ENCODE results near the gene HAND1.
A peak's percentile ranks its signal among the peaks of the same experiment; 100 is the strongest.
"Not testable (repeated sequence)": the region's sequence is repeated elsewhere in the genome, so short reads cannot be mapped to it uniquely, and the experiment has no call there.

The HAND1 gene

GRCh38 chr5:154478224-154478565 lies at the start of gene HAND1:
Gene HAND1 (minus strand): TSS chr5:154478227. CDS start chr5:154478008, 219 bp downstream.
- peaks cover 56% of the 10 kb centered on the region for H3K4me1 Mint-ChIP-seq

GRCh38 chr5:154526231-154527226 lies 48.5 kb upstream of the HAND1 start:
- Mint-ChIP-seq H3K4me1 (peaks cover 2% of the 10 kb centered on the region), H3K36me3 (ENCODE audit: low read depth) (no peaks in the 10 kb centered on the region), H3K27me3 (peaks cover 30% of the 10 kb centered on the region), H3K9me3 (no peaks in the 10 kb centered on the region), H3K4me3 (no peak overlapping the region), H3K27ac (no peak overlapping the region)
- no peak for ATAC-seq
- DNase-seq, result no peak

More at GRCh38 chr5:154478224-154478565, at the start of gene HAND1:
- ATAC-seq (no peak), DNase-seq (no peak)
- H3K9me3 Mint-ChIP-seq, result no peaks in the 10 kb centered on the region
- peak within 1 kb of the TSS; percentile 27 for H3K4me3 Mint-ChIP-seq
- peaks cover 87% of the 10 kb centered on the region for H3K27me3 Mint-ChIP-seq
- H3K36me3 Mint-ChIP-seq (ENCODE audit: low read depth), result no peaks in the 10 kb centered on the region
- peak within 1 kb of the TSS; percentile 2 for H3K27ac Mint-ChIP-seq

DNA sequence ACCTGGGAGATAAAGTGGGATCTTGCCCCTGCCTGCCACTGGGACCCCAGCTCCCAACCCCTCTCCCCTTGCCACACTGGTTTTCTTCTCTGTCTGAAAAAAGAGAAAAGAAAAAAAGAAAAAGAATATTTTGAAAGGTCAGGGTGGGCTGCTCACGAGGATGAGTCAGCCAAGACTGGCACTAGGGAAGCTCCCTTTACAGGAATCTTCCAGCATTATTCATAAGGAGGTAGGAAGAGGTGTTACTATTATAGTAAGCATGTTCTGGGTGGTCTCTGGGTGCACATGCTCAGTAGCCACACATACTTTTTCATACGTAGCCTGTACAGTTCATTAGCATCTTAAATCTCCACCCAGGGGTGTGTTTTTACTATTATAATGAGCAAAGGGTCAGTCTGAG lies 46.8 kb upstream of the HAND1 start:
- Mint-ChIP-seq H3K27me3 (peaks cover 42% of the 10 kb centered on the region), H3K27ac (no peak overlapping the region), H3K36me3 (ENCODE audit: low read depth) (no peaks in the 10 kb centered on the region), H3K4me3 (no peak overlapping the region), H3K9me3 (no peaks in the 10 kb centered on the region), H3K4me1 (peaks cover 2% of the 10 kb centered on the region)
- ATAC-seq (no peak), DNase-seq (no peak)

DNA sequence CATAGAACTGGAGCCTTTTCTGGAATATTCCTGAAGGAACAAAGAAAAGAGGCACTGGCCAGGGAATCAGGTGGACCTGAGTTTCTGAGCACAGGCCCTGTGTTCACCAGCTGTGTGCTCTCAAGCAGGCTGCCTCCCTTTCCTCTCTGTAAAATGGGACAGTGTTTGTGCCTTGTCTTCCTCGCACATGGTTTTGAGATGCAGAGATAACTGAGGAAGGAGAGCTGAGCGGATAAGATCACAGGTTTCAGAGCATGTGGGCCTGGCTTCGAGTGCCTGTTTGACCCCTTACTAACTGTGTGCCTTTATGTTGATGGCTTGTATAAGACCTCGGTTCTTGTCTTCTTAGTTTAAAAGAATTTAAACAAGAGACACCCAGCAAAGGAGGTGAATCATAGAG lies 46.2 kb upstream of the HAND1 start:
- DNase-seq (no peak), ATAC-seq (no peak)
- Mint-ChIP-seq H3K4me3 (no peak overlapping the region), H3K27me3 (peaks cover 47% of the 10 kb centered on the region), H3K36me3 (ENCODE audit: low read depth) (no peaks in the 10 kb centered on the region), H3K27ac (no peak overlapping the region), H3K4me1 (peaks cover 2% of the 10 kb centered on the region), H3K9me3 (no peaks in the 10 kb centered on the region)

- ATAC-seq, result no peak
- Mint-ChIP-seq H3K27ac (no peak overlapping the region), H3K4me3 (no peak overlapping the region), H3K36me3 (ENCODE audit: low read depth) (no peaks in the 10 kb centered on the region), H3K4me1 (peaks cover 2% of the 10 kb centered on the region), H3K9me3 (no peaks in the 10 kb centered on the region), H3K27me3 (peaks cover 47% of the 10 kb centered on the region)
- DNase-seq, result no peak
Observed at GRCh38 chr5:154523709-154524108, 45.7 kb upstream of the HAND1 start.

GRCh38 chr5:154523104-154523503 lies 45.1 kb upstream of the HAND1 start:
- Mint-ChIP-seq H3K27me3 (peaks cover 52% of the 10 kb centered on the region), H3K4me3 (no peak overlapping the region), H3K4me1 (peaks cover 2% of the 10 kb centered on the region), H3K9me3 (no peaks in the 10 kb centered on the region), H3K36me3 (ENCODE audit: low read depth) (no peaks in the 10 kb centered on the region), H3K27ac (no peak overlapping the region)
- no peak for ATAC-seq
- no peak for DNase-seq

- no peak overlapping the region for H3K4me3 Mint-ChIP-seq
- no peak overlapping the region for H3K27ac Mint-ChIP-seq
- H3K4me1 Mint-ChIP-seq, result peaks cover 2% of the 10 kb centered on the region
- H3K9me3 Mint-ChIP-seq, result no peaks in the 10 kb centered on the region
- peaks cover 56% of the 10 kb centered on the region for H3K27me3 Mint-ChIP-seq
- no peak for DNase-seq
- ATAC-seq, result no peak
- no peaks in the 10 kb centered on the region for H3K36me3 Mint-ChIP-seq (ENCODE audit: low read depth)
Observed at GRCh38 chr5:154522284-154522683, 44.3 kb upstream of the HAND1 start.

DNA sequence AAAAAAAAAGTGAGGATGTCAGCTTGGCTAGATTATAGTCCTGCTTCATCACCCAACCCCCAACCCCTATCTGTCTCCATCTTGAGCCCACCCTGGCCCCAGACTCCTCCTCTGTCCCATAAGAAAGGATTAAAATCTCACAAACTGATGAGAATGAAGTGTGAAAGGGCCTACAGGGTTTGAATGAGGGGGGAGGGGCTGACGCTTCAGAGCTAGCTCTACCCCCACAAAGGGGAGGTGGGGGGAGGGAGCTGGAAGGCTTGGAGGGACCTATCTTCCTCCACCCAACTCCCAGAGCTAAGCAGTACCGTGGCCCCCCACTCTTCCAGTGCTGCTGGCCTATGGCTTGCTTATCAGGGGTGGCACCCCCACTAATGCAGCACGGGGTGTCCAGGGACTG lies 43.7 kb upstream of the HAND1 start:
- Mint-ChIP-seq H3K36me3 (ENCODE audit: low read depth) (no peaks in the 10 kb centered on the region), H3K9me3 (no peaks in the 10 kb centered on the region), H3K4me1 (peaks cover 2% of the 10 kb centered on the region), H3K27me3 (peaks cover 56% of the 10 kb centered on the region), H3K4me3 (no peak overlapping the region), H3K27ac (no peak overlapping the region)
- DNase-seq (no peak), ATAC-seq (no peak)

DNA sequence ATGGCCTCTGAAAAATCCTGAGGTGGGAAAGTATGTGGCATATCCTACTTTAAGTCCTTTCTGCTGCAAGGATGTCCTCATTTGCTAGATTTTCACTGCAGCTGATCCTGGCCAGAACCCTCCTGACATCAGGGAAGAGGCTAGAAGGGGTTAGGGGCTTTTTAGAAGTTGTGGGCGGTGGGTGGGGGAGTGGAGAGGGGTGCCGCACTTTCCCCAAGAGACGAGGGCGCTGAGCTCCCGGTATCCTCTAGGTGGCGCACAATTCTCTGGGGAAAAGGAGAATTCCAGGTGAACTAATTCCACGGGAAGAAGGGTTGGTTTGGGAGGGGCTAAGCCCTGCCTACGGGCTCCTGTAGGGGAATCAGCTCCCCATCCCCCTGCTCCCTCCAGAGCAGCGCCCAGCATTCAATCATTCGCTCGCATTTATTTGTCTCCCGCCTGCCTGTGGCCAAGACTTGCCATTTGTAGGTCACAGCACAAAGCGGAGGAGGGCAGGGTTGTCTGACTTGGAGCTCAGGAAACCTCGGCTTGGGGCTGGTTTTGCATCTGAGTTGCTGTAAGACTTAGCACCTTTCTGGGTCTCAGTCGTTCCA lies 42.9 kb upstream of the HAND1 start:
- DNase-seq (peak; percentile 13), ATAC-seq (no peak)
- H3K9me3 Mint-ChIP-seq, result no peaks in the 10 kb centered on the region
- H3K27ac Mint-ChIP-seq, result no peak overlapping the region
- peaks cover 52% of the 10 kb centered on the region for H3K27me3 Mint-ChIP-seq
- H3K36me3 Mint-ChIP-seq (ENCODE audit: low read depth), result no peaks in the 10 kb centered on the region
- H3K4me1 Mint-ChIP-seq, result peaks cover 2% of the 10 kb centered on the region
- H3K4me3 Mint-ChIP-seq, result no peak overlapping the region

DNA sequence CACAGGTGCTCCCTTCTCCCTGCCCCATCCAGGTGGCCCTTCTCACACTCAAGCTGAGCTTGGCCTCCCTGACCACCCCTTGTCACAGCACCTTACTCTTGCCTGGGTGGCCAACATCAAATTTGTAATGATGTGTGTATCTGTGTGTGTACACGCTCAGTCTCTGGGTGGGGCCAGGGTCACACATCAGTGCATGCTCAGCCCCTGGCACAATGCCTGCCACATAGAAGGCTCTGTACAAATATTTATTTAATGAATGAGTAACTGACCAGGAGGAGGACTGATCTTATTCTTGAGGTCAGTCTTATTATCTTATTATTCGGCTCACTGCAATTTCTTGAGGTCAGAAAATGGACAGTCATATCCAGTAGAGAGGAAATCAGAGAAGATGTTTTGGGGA lies 41.3 kb upstream of the HAND1 start:
- ATAC-seq (no peak), DNase-seq (no peak)
- Mint-ChIP-seq H3K4me3 (no peak overlapping the region), H3K36me3 (ENCODE audit: low read depth) (no peaks in the 10 kb centered on the region), H3K27ac (no peak overlapping the region), H3K4me1 (peaks cover 9% of the 10 kb centered on the region), H3K27me3 (peaks cover 53% of the 10 kb centered on the region), H3K9me3 (no peaks in the 10 kb centered on the region)

DNA sequence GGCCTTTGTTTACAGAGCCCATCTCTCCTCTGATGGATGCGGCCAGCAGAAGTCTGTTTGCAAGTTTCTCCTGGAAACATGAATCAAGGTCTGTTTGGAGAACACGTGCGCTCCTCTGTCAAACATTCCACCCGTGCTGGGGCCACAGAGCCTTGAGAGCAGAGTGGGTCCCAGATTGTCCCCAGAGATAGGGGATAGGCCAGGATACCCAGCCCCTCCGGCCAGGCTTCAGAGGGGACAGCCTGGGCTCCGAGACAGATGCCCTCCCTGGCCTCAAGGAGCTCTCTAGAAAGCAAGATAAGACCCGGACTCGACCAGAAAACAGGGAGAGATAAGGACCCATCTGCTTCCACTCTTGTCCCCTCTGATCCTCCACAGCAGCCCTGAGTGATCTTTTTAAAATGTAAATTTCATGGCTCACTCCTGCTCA lies 40.4 kb upstream of the HAND1 start:
- H3K4me1 Mint-ChIP-seq, result peaks cover 18% of the 10 kb centered on the region
- no peak for ATAC-seq
- no peak for DNase-seq
- no peaks in the 10 kb centered on the region for H3K36me3 Mint-ChIP-seq (ENCODE audit: low read depth)
- H3K27ac Mint-ChIP-seq, result no peak overlapping the region
- H3K4me3 Mint-ChIP-seq, result no peak overlapping the region
- H3K9me3 Mint-ChIP-seq, result no peaks in the 10 kb centered on the region
- H3K27me3 Mint-ChIP-seq, result peaks cover 54% of the 10 kb centered on the region

GRCh38 chr5:154517810-154518437 lies 39.9 kb upstream of the HAND1 start:
- DNase-seq (no peak), ATAC-seq (no peak)
- no peaks in the 10 kb centered on the region for H3K36me3 Mint-ChIP-seq (ENCODE audit: low read depth)
- no peak overlapping the region for H3K27ac Mint-ChIP-seq
- peaks cover 19% of the 10 kb centered on the region for H3K4me1 Mint-ChIP-seq
- peaks cover 49% of the 10 kb centered on the region for H3K27me3 Mint-ChIP-seq
- H3K9me3 Mint-ChIP-seq, result no peaks in the 10 kb centered on the region
- no peak overlapping the region for H3K4me3 Mint-ChIP-seq

- Mint-ChIP-seq H3K27ac (no peak overlapping the region), H3K27me3 (peaks cover 45% of the 10 kb centered on the region), H3K4me1 (peaks cover 19% of the 10 kb centered on the region)
Observed at GRCh38 chr5:154517181-154517580, 39.2 kb upstream of the HAND1 start.

GRCh38 chr5:154516475-154516874 lies 38.4 kb upstream of the HAND1 start:
- Mint-ChIP-seq H3K36me3 (ENCODE audit: low read depth) (no peaks in the 10 kb centered on the region), H3K27ac (no peak overlapping the region), H3K27me3 (peaks cover 40% of the 10 kb centered on the region), H3K4me1 (peaks cover 19% of the 10 kb centered on the region), H3K9me3 (no peaks in the 10 kb centered on the region), H3K4me3 (no peak overlapping the region)
- DNase-seq (no peak), ATAC-seq (no peak)

More at GRCh38 chr5:154517181-154517580, 39.2 kb upstream of the HAND1 start:
- Mint-ChIP-seq H3K36me3 (ENCODE audit: low read depth) (no peaks in the 10 kb centered on the region), H3K9me3 (no peaks in the 10 kb centered on the region), H3K4me3 (no peak overlapping the region)
- ATAC-seq (no peak), DNase-seq (no peak)

DNA sequence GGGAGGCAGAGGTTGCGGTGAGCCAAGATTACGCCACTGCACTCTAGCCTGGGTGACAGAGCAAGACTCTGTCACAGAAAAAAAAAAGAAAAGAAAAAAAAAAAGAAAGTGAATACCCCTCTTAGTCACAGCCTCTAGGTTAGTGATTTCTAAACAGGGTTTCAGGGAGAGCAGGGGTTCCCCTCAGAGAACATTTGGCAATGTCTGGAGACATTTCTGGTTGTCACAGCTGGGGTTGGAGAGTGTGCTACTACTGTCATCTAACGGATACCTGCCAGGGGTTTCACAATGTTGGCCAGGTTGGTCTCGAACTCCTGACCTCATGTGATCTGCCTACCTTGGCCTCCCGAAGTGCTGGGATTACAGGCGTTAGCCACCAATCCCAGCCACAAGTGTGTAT lies 37.5 kb upstream of the HAND1 start:
- Mint-ChIP-seq H3K27me3 (peaks cover 38% of the 10 kb centered on the region), H3K4me1 (peaks cover 19% of the 10 kb centered on the region)
- H3K27ac Mint-ChIP-seq; H3K4me3 Mint-ChIP-seq; DNase-seq; H3K9me3 Mint-ChIP-seq; H3K36me3 Mint-ChIP-seq (ENCODE audit: low read depth): not testable (repeated sequence)
- peak; percentile 40 for ATAC-seq

All from activated naive CD8-positive, alpha-beta T cell treated with anti-CD3 and anti-CD28 coated beads, Interleukin-2, amount 50 U/mL, for 24 hours (primary cell).